ENCODE data around the gene CDH4. TPM values are rescaled to one million over a fixed set of nuclear protein-coding genes. Genes with fewer than 3 reads are reported as not detected.

Gene CDH4
- polyA plus RNA-seq, 4 donors = 0.09 to 4.1 (median 0.25) TPM

- H3K27ac ChIP-seq (ENCODE audit: low read depth in 1 of 3, low read length in 2 of 3) = no peak overlapping the region
- FAIRE-seq = no peak
- H3K4me3 ChIP-seq (ENCODE audit: low read depth in 1 of 3, low read length in 3 of 3) = no peak overlapping the region
- H3K4me1 ChIP-seq (ENCODE audit: control insufficient read depth in 3 of 3, insufficient read depth in 2 of 3, low read depth in 1 of 3, low read length in 2 of 3) = no peaks in the 10 kb centered on the region
- no peaks in the 10 kb centered on the region for H3K9me3 ChIP-seq (ENCODE audit: control insufficient read depth in 2 of 2, insufficient read depth in 1 of 2, low read depth in 1 of 2, low read length in 1 of 2)
- 85 to 87% (median 85%) methylated on average over 5 of the region's 5 CpGs for WGBS, 3 donors
- DNase-seq = no peak
- no peaks in the 10 kb centered on the region for H3K27me3 ChIP-seq (ENCODE audit: control insufficient read depth in 3 of 3, insufficient read depth in 3 of 3, low read length in 3 of 3)
- no peaks in the 10 kb centered on the region for H3K36me3 ChIP-seq (ENCODE audit: control insufficient read depth in 3 of 3, insufficient read depth in 2 of 3, low read depth in 1 of 3, low read length in 3 of 3)
Observed at GRCh38 chr20:61444637-61445036, 192.6 kb downstream of the CDH4 start.

DNA sequence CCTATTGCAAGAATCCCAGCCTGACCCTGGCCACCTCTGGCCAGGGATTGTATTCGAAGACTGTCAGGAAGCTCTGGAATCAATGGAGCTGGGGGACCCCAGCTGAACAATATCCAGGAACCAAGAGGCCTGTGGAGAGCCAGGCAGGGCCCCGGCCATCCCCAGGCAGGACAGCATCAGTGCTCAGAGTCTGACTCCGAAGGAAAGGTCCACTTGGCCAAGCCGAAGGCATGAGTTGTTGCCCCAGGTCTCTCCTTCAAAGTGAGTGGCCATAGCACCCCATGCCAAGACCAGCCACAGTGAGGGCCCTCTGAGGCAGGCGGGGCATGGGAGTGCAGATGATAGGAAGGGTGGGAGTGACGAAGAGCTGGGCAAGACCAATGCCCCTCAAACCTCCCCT is 193.1 kb downstream of the CDH4 start:
- Histone ChIP-seq H3K4me3 (ENCODE audit: low read depth in 1 of 3, low read length in 3 of 3) (no peak overlapping the region), H3K36me3 (ENCODE audit: control insufficient read depth in 3 of 3, insufficient read depth in 2 of 3, low read depth in 1 of 3, low read length in 3 of 3) (no peaks in the 10 kb centered on the region), H3K4me1 (ENCODE audit: control insufficient read depth in 3 of 3, insufficient read depth in 2 of 3, low read depth in 1 of 3, low read length in 2 of 3) (no peaks in the 10 kb centered on the region), H3K27me3 (ENCODE audit: control insufficient read depth in 3 of 3, insufficient read depth in 3 of 3, low read length in 3 of 3) (no peaks in the 10 kb centered on the region), H3K27ac (ENCODE audit: low read depth in 1 of 3, low read length in 2 of 3) (no peak overlapping the region), H3K9me3 (ENCODE audit: control insufficient read depth in 2 of 2, insufficient read depth in 1 of 2, low read depth in 1 of 2, low read length in 1 of 2) (no peaks in the 10 kb centered on the region)
- WGBS, 3 donors = 66 to 80% (median 69%) methylated on average over 6 of the region's 6 CpGs
- DNase-seq = no peak
- no peak for FAIRE-seq

DNA sequence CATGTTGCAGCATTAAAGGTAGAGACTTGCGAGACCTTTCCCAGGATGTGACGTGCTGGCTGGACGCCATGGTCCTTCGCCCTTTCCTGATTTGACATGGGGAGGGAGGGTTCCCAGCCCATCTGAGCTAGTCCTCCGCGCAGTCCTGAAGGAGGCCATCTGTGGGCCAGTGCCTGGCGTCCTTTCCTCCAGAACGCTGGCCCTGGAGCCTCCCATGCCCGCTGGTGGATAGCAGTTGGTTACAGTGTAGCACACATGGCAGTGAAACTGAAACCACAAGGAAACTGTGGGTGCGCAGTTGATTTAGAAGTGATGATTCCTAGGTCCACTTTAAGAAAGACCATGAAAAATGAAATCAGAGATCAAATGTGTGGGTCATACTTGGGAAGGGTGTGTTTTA is 193.7 kb downstream of the CDH4 start:
- FAIRE-seq = no peak
- Histone ChIP-seq H3K4me1 (ENCODE audit: control insufficient read depth in 3 of 3, insufficient read depth in 2 of 3, low read depth in 1 of 3, low read length in 2 of 3) (no peaks in the 10 kb centered on the region), H3K36me3 (ENCODE audit: control insufficient read depth in 3 of 3, insufficient read depth in 2 of 3, low read depth in 1 of 3, low read length in 3 of 3) (no peaks in the 10 kb centered on the region), H3K27ac (ENCODE audit: low read depth in 1 of 3, low read length in 2 of 3) (no peak overlapping the region), H3K27me3 (ENCODE audit: control insufficient read depth in 3 of 3, insufficient read depth in 3 of 3, low read length in 3 of 3) (no peaks in the 10 kb centered on the region), H3K9me3 (ENCODE audit: control insufficient read depth in 2 of 2, insufficient read depth in 1 of 2, low read depth in 1 of 2, low read length in 1 of 2) (no peaks in the 10 kb centered on the region), H3K4me3 (ENCODE audit: low read depth in 1 of 3, low read length in 3 of 3) (no peak overlapping the region)
- 88 to 91% (median 89%) methylated on average over 10 of the region's 10 CpGs for WGBS, 3 donors
- DNase-seq = no peak

DNA sequence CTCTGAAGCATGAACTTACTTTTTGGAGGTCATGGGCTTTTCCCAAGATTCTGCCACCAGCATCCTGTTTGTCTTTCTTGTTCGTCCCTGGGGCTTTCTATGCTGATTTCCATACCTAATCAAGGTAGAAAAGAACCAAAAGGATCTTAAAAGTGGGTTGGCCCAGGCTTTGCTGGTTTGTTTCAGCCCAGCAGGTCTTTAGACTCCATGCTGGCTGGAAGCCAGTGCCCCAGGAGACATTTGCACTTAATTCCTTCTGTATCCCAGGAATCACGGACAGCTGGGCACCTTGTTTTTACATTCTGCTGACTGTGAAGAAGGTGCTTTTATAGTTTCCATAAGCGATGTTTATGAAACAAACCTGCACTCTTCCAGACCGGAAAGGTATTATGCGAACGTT is 195.9 kb downstream of the CDH4 start:
- Histone ChIP-seq H3K9me3 (ENCODE audit: control insufficient read depth in 2 of 2, insufficient read depth in 1 of 2, low read depth in 1 of 2, low read length in 1 of 2) (no peaks in the 10 kb centered on the region), H3K4me1 (ENCODE audit: control insufficient read depth in 3 of 3, insufficient read depth in 2 of 3, low read depth in 1 of 3, low read length in 2 of 3) (no peaks in the 10 kb centered on the region), H3K36me3 (ENCODE audit: control insufficient read depth in 3 of 3, insufficient read depth in 2 of 3, low read depth in 1 of 3, low read length in 3 of 3) (no peaks in the 10 kb centered on the region), H3K4me3 (ENCODE audit: low read depth in 1 of 3, low read length in 3 of 3) (no peak overlapping the region), H3K27me3 (ENCODE audit: control insufficient read depth in 3 of 3, insufficient read depth in 3 of 3, low read length in 3 of 3) (no peaks in the 10 kb centered on the region), H3K27ac (ENCODE audit: low read depth in 1 of 3, low read length in 2 of 3) (no peak overlapping the region)
- DNase-seq (no peak), FAIRE-seq (no peak)
- 49 to 59% (median 55%) methylated on average over 6 of the region's 6 CpGs for WGBS, 3 donors

DNA sequence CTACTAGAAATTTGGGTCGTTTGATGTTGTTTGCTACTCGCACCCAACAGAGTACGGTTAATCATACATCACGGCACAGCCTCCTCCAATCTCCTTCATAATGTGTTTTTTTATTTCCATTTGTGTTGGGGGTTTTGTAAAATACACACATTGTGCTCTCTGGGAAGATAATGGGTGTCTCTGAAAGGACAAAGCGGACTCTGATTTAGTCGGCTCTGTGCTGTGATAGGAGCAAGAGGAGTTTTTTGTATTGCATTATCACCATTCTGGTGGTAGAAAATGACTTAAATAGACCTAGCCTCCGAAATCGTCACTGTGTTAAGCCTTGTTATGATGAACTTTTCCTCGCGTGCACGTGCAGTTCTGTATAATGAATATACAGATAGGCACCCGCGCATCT is 196.3 kb downstream of the CDH4 start:
- 70 to 74% (median 74%) methylated on average over 13 of the region's 13 CpGs for WGBS, 3 donors
- Histone ChIP-seq H3K4me1 (ENCODE audit: control insufficient read depth in 3 of 3, insufficient read depth in 2 of 3, low read depth in 1 of 3, low read length in 2 of 3) (no peaks in the 10 kb centered on the region), H3K4me3 (ENCODE audit: low read depth in 1 of 3, low read length in 3 of 3) (no peak overlapping the region), H3K9me3 (ENCODE audit: control insufficient read depth in 2 of 2, insufficient read depth in 1 of 2, low read depth in 1 of 2, low read length in 1 of 2) (no peaks in the 10 kb centered on the region), H3K36me3 (ENCODE audit: control insufficient read depth in 3 of 3, insufficient read depth in 2 of 3, low read depth in 1 of 3, low read length in 3 of 3) (no peaks in the 10 kb centered on the region), H3K27me3 (ENCODE audit: control insufficient read depth in 3 of 3, insufficient read depth in 3 of 3, low read length in 3 of 3) (no peaks in the 10 kb centered on the region), H3K27ac (ENCODE audit: low read depth in 1 of 3, low read length in 2 of 3) (no peak overlapping the region)
- DNase-seq (no peak), FAIRE-seq (no peak)

- H3K36me3 ChIP-seq (ENCODE audit: control insufficient read depth in 3 of 3, insufficient read depth in 2 of 3, low read depth in 1 of 3, low read length in 3 of 3) = no peaks in the 10 kb centered on the region
- no peaks in the 10 kb centered on the region for H3K9me3 ChIP-seq (ENCODE audit: control insufficient read depth in 2 of 2, insufficient read depth in 1 of 2, low read depth in 1 of 2, low read length in 1 of 2)
- H3K27ac ChIP-seq (ENCODE audit: low read depth in 1 of 3, low read length in 2 of 3) = no peak overlapping the region
- no peak overlapping the region for H3K4me3 ChIP-seq (ENCODE audit: low read depth in 1 of 3, low read length in 3 of 3)
- no peaks in the 10 kb centered on the region for H3K27me3 ChIP-seq (ENCODE audit: control insufficient read depth in 3 of 3, insufficient read depth in 3 of 3, low read length in 3 of 3)
- FAIRE-seq = no peak
- WGBS, 3 donors = 73 to 76% (median 75%) methylated on average over 8 of the region's 8 CpGs
- no peak for DNase-seq
- no peaks in the 10 kb centered on the region for H3K4me1 ChIP-seq (ENCODE audit: control insufficient read depth in 3 of 3, insufficient read depth in 2 of 3, low read depth in 1 of 3, low read length in 2 of 3)
Observed at GRCh38 chr20:61449057-61449609, 197.1 kb downstream of the CDH4 start.

DNA sequence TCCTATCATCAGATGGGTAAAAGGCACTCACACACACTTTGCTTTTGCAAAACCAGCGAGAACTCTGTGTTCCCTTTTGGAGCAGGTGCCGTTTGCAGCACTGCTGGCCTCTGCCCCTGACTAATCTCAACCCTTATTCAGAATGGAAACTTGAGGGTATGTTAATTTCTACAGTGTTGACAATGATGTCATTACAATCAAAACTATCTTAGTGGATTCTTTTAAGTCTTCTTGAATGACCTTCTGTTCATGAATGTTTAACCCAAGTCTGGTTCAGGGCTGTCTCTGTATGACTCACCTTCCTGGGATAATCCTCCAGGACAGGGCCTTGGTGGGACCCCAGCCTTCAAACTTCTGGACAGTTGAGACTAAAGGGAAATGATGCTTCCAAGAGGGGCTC is 197.9 kb downstream of the CDH4 start:
- H3K4me3 ChIP-seq (ENCODE audit: low read depth in 1 of 3, low read length in 3 of 3) = no peak overlapping the region
- DNase-seq (no peak), FAIRE-seq (no peak)
- no peaks in the 10 kb centered on the region for H3K9me3 ChIP-seq (ENCODE audit: control insufficient read depth in 2 of 2, insufficient read depth in 1 of 2, low read depth in 1 of 2, low read length in 1 of 2)
- no peaks in the 10 kb centered on the region for H3K4me1 ChIP-seq (ENCODE audit: control insufficient read depth in 3 of 3, insufficient read depth in 2 of 3, low read depth in 1 of 3, low read length in 2 of 3)
- no peak overlapping the region for H3K27ac ChIP-seq (ENCODE audit: low read depth in 1 of 3, low read length in 2 of 3)
- 41 to 72% (median 53%) methylated on average over 2 of the region's 2 CpGs for WGBS, 3 donors
- H3K27me3 ChIP-seq (ENCODE audit: control insufficient read depth in 3 of 3, insufficient read depth in 3 of 3, low read length in 3 of 3) = no peaks in the 10 kb centered on the region
- no peaks in the 10 kb centered on the region for H3K36me3 ChIP-seq (ENCODE audit: control insufficient read depth in 3 of 3, insufficient read depth in 2 of 3, low read depth in 1 of 3, low read length in 3 of 3)

DNA sequence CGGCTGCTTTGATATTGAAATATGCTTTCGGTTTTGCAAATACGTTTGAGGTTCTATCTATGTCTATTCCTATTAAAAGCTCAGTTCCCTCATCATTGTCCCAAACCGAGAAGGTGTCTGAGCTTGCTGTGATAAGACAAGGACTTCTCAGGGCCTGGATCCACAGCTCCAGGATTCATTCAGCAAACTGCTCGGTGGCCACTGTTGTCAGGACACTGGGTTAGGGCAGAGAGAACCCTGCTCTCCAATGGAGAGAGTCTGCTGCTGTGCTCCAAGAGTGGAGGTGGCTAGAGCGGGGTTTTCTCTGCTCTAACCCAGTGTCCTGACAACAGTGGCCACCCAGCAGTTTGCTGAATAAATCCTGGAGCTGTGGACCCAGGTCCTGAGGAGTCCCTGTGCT is 198.5 kb downstream of the CDH4 start:
- Histone ChIP-seq H3K9me3 (ENCODE audit: control insufficient read depth in 2 of 2, insufficient read depth in 1 of 2, low read depth in 1 of 2, low read length in 1 of 2) (no peaks in the 10 kb centered on the region), H3K4me1 (ENCODE audit: control insufficient read depth in 3 of 3, insufficient read depth in 2 of 3, low read depth in 1 of 3, low read length in 2 of 3) (no peaks in the 10 kb centered on the region), H3K36me3 (ENCODE audit: control insufficient read depth in 3 of 3, insufficient read depth in 2 of 3, low read depth in 1 of 3, low read length in 3 of 3) (no peaks in the 10 kb centered on the region), H3K27ac (ENCODE audit: low read depth in 1 of 3, low read length in 2 of 3) (no peak overlapping the region), H3K27me3 (ENCODE audit: control insufficient read depth in 3 of 3, insufficient read depth in 3 of 3, low read length in 3 of 3) (no peaks in the 10 kb centered on the region), H3K4me3 (ENCODE audit: low read depth in 1 of 3, low read length in 3 of 3) (no peak overlapping the region)
- DNase-seq = no peak
- FAIRE-seq = no peak
- WGBS, 3 donors = 62 to 78% (median 70%) methylated on average over 6 of the region's 6 CpGs

GRCh38 chr20:61451009-61451408 is 198.9 kb downstream of the CDH4 start:
- WGBS, 3 donors = 90 to 95% (median 92%) methylated on average over 9 to 10 of the region's 10 CpGs
- H3K27ac ChIP-seq (ENCODE audit: low read depth in 1 of 3, low read length in 2 of 3) = no peak overlapping the region
- no peaks in the 10 kb centered on the region for H3K36me3 ChIP-seq (ENCODE audit: control insufficient read depth in 3 of 3, insufficient read depth in 2 of 3, low read depth in 1 of 3, low read length in 3 of 3)
- H3K27me3 ChIP-seq (ENCODE audit: control insufficient read depth in 3 of 3, insufficient read depth in 3 of 3, low read length in 3 of 3) = no peaks in the 10 kb centered on the region
- H3K9me3 ChIP-seq (ENCODE audit: control insufficient read depth in 2 of 2, insufficient read depth in 1 of 2, low read depth in 1 of 2, low read length in 1 of 2) = no peaks in the 10 kb centered on the region
- H3K4me1 ChIP-seq (ENCODE audit: control insufficient read depth in 3 of 3, insufficient read depth in 2 of 3, low read depth in 1 of 3, low read length in 2 of 3) = no peaks in the 10 kb centered on the region
- H3K4me3 ChIP-seq (ENCODE audit: low read depth in 1 of 3, low read length in 3 of 3) = no peak overlapping the region
- FAIRE-seq (no peak), DNase-seq (no peak)
